Fibroblast of lung (primary cell): Measurements from ENCODE around the gene CACNG8.

Experiments
- EZH2 ChIP-seq: IDR thresholded peaks from 2 replicates; pipeline ENCODE4 v1.5.1; 2012; ENCODE audit warnings: low read length, control low read depth, mild to moderate bottlenecking; ENCODE audit errors: missing control alignments
- TF ChIP-seq, protein P1 (sequence below), 2 donors: IDR thresholded peaks in 1 of 2; conservative IDR thresholded peaks in 1 of 2; 1 replicate in 1 of 2; 2 replicates in 1 of 2; pipeline ENCODE4 v1.5.1; 2011 to 2012; ENCODE audit warnings: low read length in 2 of 2, control low read depth in 1 of 2, inconsistent platforms in 1 of 2, low read depth in 1 of 2, mild to moderate bottlenecking in 1 of 2

DNA sequence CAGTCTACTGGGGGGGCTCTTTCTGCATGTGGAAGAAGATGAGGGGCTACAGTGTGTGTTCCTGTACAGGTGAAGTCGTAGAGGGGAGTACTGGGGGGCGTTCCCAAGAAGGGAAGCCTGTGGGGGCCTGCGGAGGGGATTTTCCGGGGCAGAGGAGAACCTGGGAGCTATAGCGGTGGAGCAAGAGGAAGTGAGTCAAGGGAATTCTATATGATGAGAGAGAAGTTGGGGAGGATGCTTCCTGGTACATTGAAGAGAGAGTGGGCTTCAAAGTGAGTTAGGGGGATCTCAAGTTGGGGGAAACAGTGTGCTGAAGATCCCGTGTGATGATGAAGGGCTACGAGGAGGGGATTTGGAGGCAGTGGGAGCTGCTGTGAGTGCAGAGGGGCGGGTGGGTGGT, 1.9 kb upstream of the CACNG8 start:
- no peak for TF ChIP-seq EZH2
- TF ChIP-seq, protein P1, sequence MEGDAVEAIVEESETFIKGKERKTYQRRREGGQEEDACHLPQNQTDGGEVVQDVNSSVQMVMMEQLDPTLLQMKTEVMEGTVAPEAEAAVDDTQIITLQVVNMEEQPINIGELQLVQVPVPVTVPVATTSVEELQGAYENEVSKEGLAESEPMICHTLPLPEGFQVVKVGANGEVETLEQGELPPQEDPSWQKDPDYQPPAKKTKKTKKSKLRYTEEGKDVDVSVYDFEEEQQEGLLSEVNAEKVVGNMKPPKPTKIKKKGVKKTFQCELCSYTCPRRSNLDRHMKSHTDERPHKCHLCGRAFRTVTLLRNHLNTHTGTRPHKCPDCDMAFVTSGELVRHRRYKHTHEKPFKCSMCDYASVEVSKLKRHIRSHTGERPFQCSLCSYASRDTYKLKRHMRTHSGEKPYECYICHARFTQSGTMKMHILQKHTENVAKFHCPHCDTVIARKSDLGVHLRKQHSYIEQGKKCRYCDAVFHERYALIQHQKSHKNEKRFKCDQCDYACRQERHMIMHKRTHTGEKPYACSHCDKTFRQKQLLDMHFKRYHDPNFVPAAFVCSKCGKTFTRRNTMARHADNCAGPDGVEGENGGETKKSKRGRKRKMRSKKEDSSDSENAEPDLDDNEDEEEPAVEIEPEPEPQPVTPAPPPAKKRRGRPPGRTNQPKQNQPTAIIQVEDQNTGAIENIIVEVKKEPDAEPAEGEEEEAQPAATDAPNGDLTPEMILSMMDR (conservative IDR thresholded peaks at IDR 0.05 in 1 of 2, IDR thresholded peaks at IDR 0.05 in 1 of 2; ENCODE audit: low read depth in 1 of 2, low read length in 2 of 2): no peak
